ENCODE results near the gene FAM241A. TPM values are rescaled to one million over a fixed set of nuclear protein-coding genes. Genes with fewer than 3 reads are reported as not detected.

Gene FAM241A
- total and polyA plus RNA-seq, 2 donors (not counting 3 experiments of a cell fraction or from before 2014, with no cell fraction given), result 3.2 to 9.1 TPM

DNA sequence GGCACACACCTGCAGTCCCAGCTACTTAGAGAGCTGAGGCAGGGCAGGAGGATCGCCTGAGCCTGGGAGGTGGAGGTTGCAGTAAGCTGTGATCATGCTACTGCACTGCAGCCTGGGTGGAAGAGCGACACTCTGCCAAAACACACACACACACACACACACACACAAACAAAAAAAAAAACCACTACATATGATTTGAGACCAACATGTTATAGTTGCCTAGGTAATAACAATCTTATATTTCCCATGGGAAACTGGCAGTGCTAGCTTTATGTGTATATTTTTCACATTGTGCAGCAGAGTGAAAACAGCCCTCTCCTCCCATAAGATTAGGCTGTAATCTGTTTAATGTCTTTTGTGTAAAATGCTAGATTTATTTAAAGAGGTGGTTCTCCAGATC, 3.1 kb upstream of the FAM241A start:
- TF ChIP-seq FOS (IDR thresholded peaks at IDR 0.05; ENCODE audit: borderline replicate concordance, insufficient read depth, low read length), result no peak
- TF ChIP-seq POLR2AphosphoS5 (IDR thresholded peaks at IDR 0.05; ENCODE audit: insufficient read depth, low read depth, low read length), result no peak
- no peak for TF ChIP-seq MYC (IDR thresholded peaks at IDR 0.05; ENCODE audit: low read depth, low read length)
- Histone ChIP-seq H3K9me1 (replicated peaks; ENCODE audit: control insufficient read depth, extremely low read depth, insufficient read depth, low read length) (no peaks in the 10 kb centered on the region), H3K36me3 (ENCODE audit: control insufficient read depth in 2 of 2, extremely low read depth in 1 of 2, insufficient read depth in 2 of 2, low read length in 2 of 2) (no peaks in the 10 kb centered on the region), H3K27me3 (ENCODE audit: control insufficient read depth in 2 of 2, insufficient read depth in 2 of 2, low read length in 2 of 2) (no peaks in the 10 kb centered on the region), H3K9ac (replicated peaks; ENCODE audit: extremely low read depth, insufficient read depth, low read length) (no peak overlapping the region), H3K4me2 (ENCODE audit: insufficient read depth, low read length) (no peak overlapping the region), H2AFZ (ENCODE audit: low read depth, low read length) (no peak overlapping the region), H3K4me3 (replicated peaks in 1 of 3; ENCODE audit: insufficient read depth in 1 of 3, low read depth in 1 of 3, low read length in 3 of 3) (no peak overlapping the region), H3K4me1 (ENCODE audit: control insufficient read depth, extremely low read depth, insufficient read depth, low read length) (peaks cover 12% of the 10 kb centered on the region), H3K79me2 (ENCODE audit: control insufficient read depth, insufficient read depth, low read length) (peaks cover 16% of the 10 kb centered on the region), H3K27ac (ENCODE audit: insufficient read depth, low read depth, low read length) (no peak overlapping the region), H3K9me3 (replicated peaks; ENCODE audit: control insufficient read depth, insufficient read depth, low read length) (no peaks in the 10 kb centered on the region), H4K20me1 (replicated peaks; ENCODE audit: control insufficient read depth, extremely low read depth, insufficient read depth, low read length) (no peaks in the 10 kb centered on the region)
- FAIRE-seq (no peak), DNase-seq (ENCODE audit: low read depth, low spot score) (peak; percentile 55)
- no TSS peak for BruUV-seq (replicated peaks)
- intact Hi-C loops (cut with micrococcal nuclease), result loop anchor here (10.0 kb wide), 1 partner anchor 1873 kb away; no protein-coding TSS in a partner anchor
- CTCF ChIA-PET, result interaction anchor here (0.5 to 3.1 kb wide), 6 partner anchors 36 to 68 kb away, joined by 3 to 17 read pairs (median 4); no protein-coding TSS in a partner anchor
- dilution Hi-C loops (cut with MboI; ENCODE audit: extremely low pct_ligation_motif_present, low sequenced_read_pairs), result no loop called here
- POLR2A ChIA-PET, result interaction anchor here (0.6 to 0.7 kb wide), 2 partner anchors 9 to 1391 kb away, joined by 3 read pairs; no protein-coding TSS in a partner anchor

DNA sequence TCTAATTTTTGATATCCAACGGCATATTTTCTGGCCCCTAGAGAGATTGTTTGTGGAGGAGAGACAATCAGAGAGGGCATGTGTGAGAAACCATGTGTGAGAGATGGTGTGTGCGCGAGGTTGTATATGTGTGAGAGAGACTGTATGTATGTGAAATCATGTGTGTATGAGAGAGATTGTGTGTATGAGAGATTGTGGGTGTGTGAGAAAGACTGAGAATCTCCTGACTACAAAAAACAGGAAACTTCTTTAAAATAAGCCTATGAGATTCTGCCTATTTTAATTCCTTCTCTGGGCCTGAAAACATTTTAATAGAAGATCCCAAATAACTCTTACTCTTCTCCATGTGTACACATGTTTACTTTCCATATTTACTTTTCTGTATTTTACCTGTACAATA, 1.5 kb upstream of the FAM241A start:
- intact Hi-C loops (cut with micrococcal nuclease), result loop anchor here (10.0 kb wide), 1 partner anchor 1871 kb away; no protein-coding TSS in a partner anchor

More for the DNA sequence above, 1.5 kb upstream of the FAM241A start:
- H4K20me1 ChIP-seq (replicated peaks; ENCODE audit: control insufficient read depth, extremely low read depth, insufficient read depth, low read length), result no peaks in the 10 kb centered on the region
- no peaks in the 10 kb centered on the region for H3K36me3 ChIP-seq (ENCODE audit: control insufficient read depth in 2 of 2, extremely low read depth in 1 of 2, insufficient read depth in 2 of 2, low read length in 2 of 2)
- TF ChIP-seq FOS (IDR thresholded peaks at IDR 0.05; ENCODE audit: borderline replicate concordance, insufficient read depth, low read length) (no peak), GATA2 (IDR thresholded peaks at IDR 0.05; ENCODE audit: insufficient read depth, insufficient read length, low read depth, low read length) (no peak), JUN (IDR thresholded peaks at IDR 0.05; ENCODE audit: borderline replicate concordance, insufficient read depth, insufficient read length, low read depth) (no peak), POLR2A (IDR thresholded peaks at IDR 0.05; ENCODE audit: low read depth, low read length) (no peak), MYC (IDR thresholded peaks at IDR 0.05; ENCODE audit: low read depth, low read length) (no peak), EZH2 (IDR thresholded peaks at IDR 0.05; ENCODE audit: borderline replicate concordance, low read depth, low read length, severe bottlenecking) (no peak), POLR2AphosphoS5 (IDR thresholded peaks at IDR 0.05; ENCODE audit: insufficient read depth, low read depth, low read length) (no peak)
- TF ChIP-seq, protein P1, sequence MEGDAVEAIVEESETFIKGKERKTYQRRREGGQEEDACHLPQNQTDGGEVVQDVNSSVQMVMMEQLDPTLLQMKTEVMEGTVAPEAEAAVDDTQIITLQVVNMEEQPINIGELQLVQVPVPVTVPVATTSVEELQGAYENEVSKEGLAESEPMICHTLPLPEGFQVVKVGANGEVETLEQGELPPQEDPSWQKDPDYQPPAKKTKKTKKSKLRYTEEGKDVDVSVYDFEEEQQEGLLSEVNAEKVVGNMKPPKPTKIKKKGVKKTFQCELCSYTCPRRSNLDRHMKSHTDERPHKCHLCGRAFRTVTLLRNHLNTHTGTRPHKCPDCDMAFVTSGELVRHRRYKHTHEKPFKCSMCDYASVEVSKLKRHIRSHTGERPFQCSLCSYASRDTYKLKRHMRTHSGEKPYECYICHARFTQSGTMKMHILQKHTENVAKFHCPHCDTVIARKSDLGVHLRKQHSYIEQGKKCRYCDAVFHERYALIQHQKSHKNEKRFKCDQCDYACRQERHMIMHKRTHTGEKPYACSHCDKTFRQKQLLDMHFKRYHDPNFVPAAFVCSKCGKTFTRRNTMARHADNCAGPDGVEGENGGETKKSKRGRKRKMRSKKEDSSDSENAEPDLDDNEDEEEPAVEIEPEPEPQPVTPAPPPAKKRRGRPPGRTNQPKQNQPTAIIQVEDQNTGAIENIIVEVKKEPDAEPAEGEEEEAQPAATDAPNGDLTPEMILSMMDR (IDR thresholded peaks at IDR 0.05; ENCODE audit: extremely low read depth in 1 of 2, insufficient read depth in 1 of 2, low read depth in 1 of 2, low read length in 2 of 2), result no peak
- TF ChIP-seq, protein P2, sequence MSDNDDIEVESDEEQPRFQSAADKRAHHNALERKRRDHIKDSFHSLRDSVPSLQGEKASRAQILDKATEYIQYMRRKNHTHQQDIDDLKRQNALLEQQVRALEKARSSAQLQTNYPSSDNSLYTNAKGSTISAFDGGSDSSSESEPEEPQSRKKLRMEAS (IDR thresholded peaks at IDR 0.05; ENCODE audit: insufficient read depth, insufficient read length), result no peak
- no peak overlapping the region for H3K9ac ChIP-seq (replicated peaks; ENCODE audit: extremely low read depth, insufficient read depth, low read length)
- no peak overlapping the region for H2AFZ ChIP-seq (ENCODE audit: low read depth, low read length)
- no peak overlapping the region for H3K4me2 ChIP-seq (ENCODE audit: insufficient read depth, low read length)
- no peaks in the 10 kb centered on the region for H3K9me3 ChIP-seq (replicated peaks; ENCODE audit: control insufficient read depth, insufficient read depth, low read length)
- POLR2A ChIA-PET, result no interaction called here
- DNase-seq (ENCODE audit: low read depth, low spot score) (no peak), FAIRE-seq (no peak)
- peaks cover 32% of the 10 kb centered on the region for H3K79me2 ChIP-seq (ENCODE audit: control insufficient read depth, insufficient read depth, low read length)
- no peaks in the 10 kb centered on the region for H3K27me3 ChIP-seq (ENCODE audit: control insufficient read depth in 2 of 2, insufficient read depth in 2 of 2, low read length in 2 of 2)
- H3K9me1 ChIP-seq (replicated peaks; ENCODE audit: control insufficient read depth, extremely low read depth, insufficient read depth, low read length), result no peaks in the 10 kb centered on the region
- dilution Hi-C loops (cut with MboI; ENCODE audit: extremely low pct_ligation_motif_present, low sequenced_read_pairs), result no loop called here
- H3K4me3 ChIP-seq (replicated peaks in 1 of 3; ENCODE audit: insufficient read depth in 1 of 3, low read depth in 1 of 3, low read length in 3 of 3), result no peak overlapping the region
- H3K27ac ChIP-seq (ENCODE audit: insufficient read depth, low read depth, low read length), result no peak overlapping the region
- H3K4me1 ChIP-seq (ENCODE audit: control insufficient read depth, extremely low read depth, insufficient read depth, low read length), result peaks cover 24% of the 10 kb centered on the region
- BruUV-seq (replicated peaks), result no TSS peak
- CTCF ChIA-PET, result no interaction called here

All from endothelial cell of umbilical vein (primary cell).